Stomach (tissue), 4 donors: ENCODE measurements around the gene SDHA.

Experiments used
- CTCF ChIP-seq, 7 experiments: fragments of 450-650 bp in 4 of 7; fragments of 200-600 bp in 3 of 7; sonication (generic) in 3 of 7; IDR thresholded peaks; one replicate each; pipeline ENCODE4 v1.5.1; 2016 to 2019; ENCODE audit warnings: antibody characterized with exemption in 7 of 7, control low read depth in 2 of 7, mild to moderate bottlenecking in 1 of 7
- EP300 ChIP-seq: sonication (generic); formaldehyde crosslinking; IDR thresholded peaks from one replicate; pipeline ENCODE4 v1.6.1; 2017; ENCODE audit warnings: antibody characterized with exemption

DNA sequence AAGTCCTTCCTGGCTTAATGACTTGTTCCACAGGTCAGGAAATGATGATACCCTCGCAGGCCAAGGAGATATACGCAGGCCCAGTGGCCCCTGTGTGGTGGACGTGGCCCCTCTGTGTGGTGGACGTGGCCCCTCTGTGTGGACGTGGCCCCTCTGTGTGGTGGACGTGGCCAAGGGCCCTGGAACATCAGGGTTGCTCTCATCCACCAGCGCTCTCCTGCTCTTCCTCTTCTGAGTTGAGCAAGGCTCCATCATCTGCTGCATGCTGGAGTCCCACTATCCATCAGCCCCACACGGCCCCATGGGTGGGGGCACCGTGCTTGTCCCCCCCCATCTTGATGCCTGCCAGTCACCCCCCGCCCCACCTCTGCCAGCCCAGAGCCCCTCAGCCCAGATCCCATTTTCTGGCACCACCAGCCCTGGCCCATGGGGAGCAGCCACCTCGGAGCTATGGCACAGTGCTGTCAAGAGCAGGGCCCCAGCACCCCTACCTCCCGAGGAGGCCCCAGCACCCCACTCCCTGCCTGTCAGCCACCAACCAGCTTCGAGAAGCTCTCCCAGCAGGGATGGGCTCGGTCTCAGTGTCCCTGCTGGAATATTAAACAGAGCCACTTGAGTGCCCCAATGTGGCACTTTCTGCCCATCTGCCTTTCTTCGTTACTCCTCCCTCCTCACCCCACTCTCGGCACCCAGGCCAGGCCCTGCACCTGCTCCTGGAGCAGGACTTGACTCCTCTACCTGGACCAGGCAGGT, 18.7 kb upstream of the SDHA start:
- no peak for TF ChIP-seq CTCF (IDR thresholded peaks at IDR 0.05)
- no peak for TF ChIP-seq EP300
